SK-N-SH treated with all-trans-retinoic acid at 6 μM for 48 hours (cell line): ENCODE data around the gene ARHGAP26.

Source experiments
- ARNTL ChIP-seq: fragments of 450-650 bp; formaldehyde crosslinking; IDR thresholded peaks from 2 replicates; pipeline ENCODE4 v1.5.0; 2020; ENCODE audit warnings: low read depth, mild to moderate bottlenecking, moderate library complexity, borderline replicate concordance
- CSDC2 ChIP-seq: fragments of 250-450 bp; sonication (Bioruptor Pico); IDR thresholded peaks from 2 replicates; pipeline ENCODE4 v1.5.0; 2020; ENCODE audit warnings: mild to moderate bottlenecking, moderate library complexity
- ESRRG ChIP-seq: fragments of 250-450 bp; sonication (Bioruptor Pico); IDR thresholded peaks from 2 replicates; pipeline ENCODE4 v1.6.1; 2021; ENCODE audit warnings: mild to moderate bottlenecking
- PATZ1 ChIP-seq: fragments of 250-450 bp; sonication (Bioruptor Pico); IDR thresholded peaks from 2 replicates; pipeline ENCODE4 v1.8.0; 2020; ENCODE audit warnings: mild to moderate bottlenecking, moderate library complexity, borderline replicate concordance
- SNAI2 ChIP-seq: fragments of 250-450 bp; sonication (Bioruptor Pico); IDR thresholded peaks from 2 replicates; pipeline ENCODE4 v1.5.0; 2020; ENCODE audit warnings: mild to moderate bottlenecking, moderate library complexity
- TCF4 ChIP-seq: fragments of 250-450 bp; sonication (Bioruptor Pico); IDR thresholded peaks from 2 replicates; pipeline ENCODE4 v1.8.0; 2021; ENCODE audit warnings: mild to moderate bottlenecking, moderate library complexity, borderline replicate concordance
- TOX ChIP-seq: fragments of 250-450 bp; sonication (Bioruptor Pico); IDR thresholded peaks from 2 replicates; pipeline ENCODE4 v1.8.0; 2021; ENCODE audit warnings: mild to moderate bottlenecking, moderate library complexity, borderline replicate concordance
- ZC3H10 ChIP-seq: fragments of 250-450 bp; sonication (Bioruptor Pico); IDR thresholded peaks from 2 replicates; pipeline ENCODE4 v1.5.1; 2021; ENCODE audit warnings: mild to moderate bottlenecking, moderate library complexity
- ZNF70 ChIP-seq: fragments of 450-650 bp; formaldehyde crosslinking; IDR thresholded peaks from 2 replicates; pipeline ENCODE4 v1.5.0; 2020; ENCODE audit warnings: mild to moderate bottlenecking, moderate library complexity

GRCh38 chr5:143113461-143113860 is 343.3 kb downstream of the ARHGAP26 start:
- TF ChIP-seq TOX (CRISPR knock-in tag): no peak
- no peak for TF ChIP-seq ZC3H10 (CRISPR knock-in tag)
- no peak for TF ChIP-seq CSDC2 (CRISPR knock-in tag)
- TF ChIP-seq ZNF70 (CRISPR knock-in tag): no peak
- TF ChIP-seq PATZ1: no peak
- TF ChIP-seq SNAI2 (CRISPR knock-in tag): no peak
- no peak for TF ChIP-seq ESRRG (CRISPR knock-in tag)
- TF ChIP-seq ARNTL (CRISPR knock-in tag): no peak
- TF ChIP-seq TCF4 (CRISPR knock-in tag): no peak
